A549 (cell line): Measurements from ENCODE around the gene MDGA2. TPM values are rescaled to one million over a fixed set of nuclear protein-coding genes. Genes with fewer than 3 reads are reported as not detected.

Experiments
- ATAC-seq, 2 experiments: fragments of 200-7000 bp in 1 of 2; fragments of >200 bp in 1 of 2; cut with Nextera tagmentation in 1 of 2; cut with Tn5 transposase in 1 of 2; 3 replicates each; pipeline versions ENCODE4 v1.8.0 to v1.9.1; 2018 to 2020; ENCODE audit warnings: mild to moderate bottlenecking in 1 of 2, moderate library complexity in 1 of 2
- CTCF ChIA-PET: fragments of 300-600 bp; sonication (Branson Sonifier 250); formaldehyde crosslinking; extraction: SDS; loops from one replicate; lab custom pipeline; 2021; ENCODE audit warnings: antibody characterized with exemption, inconsistent platforms; lab: Yijun Ruan, JAX
- POLR2A ChIA-PET: fragments of 350-600 bp; formaldehyde crosslinking; extraction: SDS; loops from one replicate; lab custom pipeline; 2021; ENCODE audit warnings: antibody characterized with exemption, inconsistent platforms; lab: Yijun Ruan, JAX
- DNase-seq, 2 experiments: peaks; one replicate each; pipeline versions ENCODE4 v3.0.0 to v3.0.0-alpha.2; 2011 to 2016; ENCODE audit warnings: low read depth in 1 of 2, low spot score in 1 of 2
- FAIRE-seq: peaks from 2 replicates; lab custom pipeline; 2011; peaks lifted over from hg19 to GRCh38; lab: Jason Lieb, UNC
- H3K27ac ChIP-seq, 2 experiments: fragments of >200 bp; sonication (Bioruptor Twin); formaldehyde crosslinking; 3 replicates each; pipeline ENCODE4 v1.5.1; 2016 to 2017
- H3K4me1 ChIP-seq: fragments of >200 bp; sonication (Bioruptor Twin); formaldehyde crosslinking; 3 replicates; pipeline ENCODE4 v1.6.1; 2016
- H3K4me2 ChIP-seq: fragments of >200 bp; sonication (Bioruptor Twin); formaldehyde crosslinking; 3 replicates; pipeline ENCODE4 v1.6.1; 2016
- H3K4me3 ChIP-seq: fragments of >200 bp; sonication (Bioruptor Twin); formaldehyde crosslinking; 3 replicates; pipeline ENCODE4 v1.5.1; 2016
- H3K9me3 ChIP-seq: fragments of >200 bp; sonication (Bioruptor Twin); formaldehyde crosslinking; 3 replicates; pipeline ENCODE4 v1.6.1; 2016
- CBX2 ChIP-seq: fragments of 200-600 bp; sonication (generic); IDR thresholded peaks from 2 replicates; pipeline ENCODE4 v1.6.1; 2016; ENCODE audit warnings: low read depth, mild to moderate bottlenecking, borderline replicate concordance
- CHD2 ChIP-seq: fragments of 150-350 bp; IDR thresholded peaks from 2 replicates; pipeline ENCODE4 v1.6.1; 2014; ENCODE audit warnings: low read length; ENCODE audit not compliant: partially characterized antibody
- CHD4 ChIP-seq: fragments of 200-600 bp; sonication (generic); IDR thresholded peaks from 2 replicates; pipeline ENCODE4 v1.6.1; 2016; ENCODE audit warnings: antibody characterized with exemption, mild to moderate bottlenecking, borderline replicate concordance
- EHF ChIP-seq: fragments of 250-450 bp; sonication (Bioruptor Pico); IDR thresholded peaks from 2 replicates; pipeline ENCODE4 v1.5.0; 2020; ENCODE audit warnings: mild to moderate bottlenecking
- ELK1 ChIP-seq: fragments of 150-350 bp; IDR thresholded peaks from 2 replicates; pipeline ENCODE4 v1.6.1; 2014; ENCODE audit warnings: low read depth, mild to moderate bottlenecking, low read length
- FOXS1 ChIP-seq: fragments of 250-450 bp; sonication (Bioruptor Pico); IDR thresholded peaks from 2 replicates; pipeline ENCODE4 v1.5.0; 2020; ENCODE audit warnings: mild to moderate bottlenecking, moderate library complexity
- HDAC2 ChIP-seq: fragments of 200-600 bp; sonication (generic); IDR thresholded peaks from 2 replicates; pipeline ENCODE4 v1.6.1; 2016
- HOXA7 ChIP-seq: fragments of 250-450 bp; sonication (Bioruptor Pico); IDR thresholded peaks from 2 replicates; pipeline ENCODE4 v1.5.0; 2020; ENCODE audit warnings: mild to moderate bottlenecking, moderate library complexity
- HOXB13 ChIP-seq: fragments of 250-450 bp; sonication (Bioruptor Pico); IDR thresholded peaks from 2 replicates; pipeline ENCODE4 v1.5.0; 2020; ENCODE audit warnings: low read depth, mild to moderate bottlenecking, moderate library complexity
- JUNB ChIP-seq: fragments of >200 bp; sonication (Bioruptor Twin); formaldehyde crosslinking; IDR thresholded peaks from 2 replicates; pipeline ENCODE4 v1.6.1; 2016
- KDM5A ChIP-seq: fragments of 200-600 bp; sonication (generic); IDR thresholded peaks from 2 replicates; pipeline ENCODE4 v1.6.1; 2016; ENCODE audit warnings: antibody characterized with exemption, mild to moderate bottlenecking
- MAZ ChIP-seq: fragments of 150-350 bp; IDR thresholded peaks from 2 replicates; pipeline ENCODE4 v1.6.1; 2014; ENCODE audit warnings: antibody characterized with exemption, low read depth, low read length, borderline replicate concordance
- NPAS2 ChIP-seq: fragments of 250-450 bp; sonication (Bioruptor Pico); IDR thresholded peaks from 2 replicates; pipeline ENCODE4 v1.8.0; 2022; ENCODE audit warnings: mild to moderate bottlenecking, moderate library complexity, borderline replicate concordance
- PHF8 ChIP-seq: fragments of 200-600 bp; sonication (generic); IDR thresholded peaks from 2 replicates; pipeline ENCODE4 v1.6.1; 2016; ENCODE audit warnings: low read depth, mild to moderate bottlenecking, antibody characterized with exemption, moderate library complexity, borderline replicate concordance
- POLR2A ChIP-seq: IDR thresholded peaks from 2 replicates; pipeline ENCODE4 v1.6.1; 2012; ENCODE audit warnings: mild to moderate bottlenecking, low read length
- RARB ChIP-seq: fragments of 250-450 bp; sonication (Bioruptor Pico); IDR thresholded peaks from 2 replicates; pipeline ENCODE4 v1.8.0; 2021; ENCODE audit warnings: mild to moderate bottlenecking, moderate library complexity
- RCOR1 ChIP-seq: fragments of 150-350 bp; IDR thresholded peaks from 2 replicates; pipeline ENCODE4 v1.6.1; 2014; ENCODE audit warnings: antibody characterized with exemption, low read length, low read depth
- SMC3 ChIP-seq: fragments of >200 bp; sonication (Bioruptor Twin); formaldehyde crosslinking; IDR thresholded peaks from 3 replicates; pipeline ENCODE4 v1.6.1; 2018; ENCODE audit warnings: inconsistent platforms
- TP53 ChIP-seq: fragments of 250-450 bp; sonication (Bioruptor Pico); IDR thresholded peaks from 2 replicates; pipeline ENCODE4 v1.5.0; 2021; ENCODE audit warnings: mild to moderate bottlenecking, moderate library complexity
- ZNF302 ChIP-seq: fragments of 250-450 bp; sonication (Bioruptor Pico); IDR thresholded peaks from 2 replicates; pipeline ENCODE4 v1.9.0; 2021; ENCODE audit warnings: inconsistent platforms, mild to moderate bottlenecking, moderate library complexity
- ZSCAN20 ChIP-seq: fragments of 250-450 bp; sonication (Bioruptor Pico); IDR thresholded peaks from 2 replicates; pipeline ENCODE4 v1.8.0; 2022; ENCODE audit warnings: mild to moderate bottlenecking, moderate library complexity
- WGBS: methylation state at CpG from one replicate; pipeline ENCODE4 v1.1.6; 2017; ENCODE audit errors: missing lambda C conversion rate; 5-methylcytosine and 5-hydroxymethylcytosine counted together
- polyA plus RNA-seq, 4 experiments: library from polyadenylated mRNA; depleted of rRNA in 3 of 4; stranded (reverse); fragments of >200 nt; fragmentation: RNase III in 1 of 4; extraction: RNeasy Plus Mini Kit Qiagen cat#74134 plus additional on column Dnase treatment in 1 of 4; gene quantifications; 2 replicates in 3 of 4; 3 replicates in 1 of 4; pipeline ENCODE4 v1.2.3, GENCODE V29; 2011 to 2017
- TF ChIP-seq, protein P1 (sequence below): fragments of 250-450 bp; sonication (Bioruptor Pico); IDR thresholded peaks from 2 replicates; pipeline ENCODE4 v1.5.0; 2021; ENCODE audit warnings: mild to moderate bottlenecking, moderate library complexity, borderline replicate concordance
- TF ChIP-seq, protein P2 (sequence below): IDR thresholded peaks from 2 replicates; pipeline ENCODE4 v1.6.1; 2012; ENCODE audit warnings: low read depth, borderline replicate concordance

Gene MDGA2
- polyA plus RNA-seq, 2 of the 4 experiments (the other 2 are of a cell fraction) = 0.08 to 0.12 TPM

- ATAC-seq (no peak), DNase-seq (no peak), FAIRE-seq (no peak)
- no peaks in the 10 kb centered on the region for H3K4me1 ChIP-seq
- no peak overlapping the region for H3K4me3 ChIP-seq
- H3K9me3 ChIP-seq = no peaks in the 10 kb centered on the region
- WGBS = 8% methylated on average over 5 of the region's 5 CpGs
- ChIA-PET CTCF (no interaction called here), POLR2A (no interaction called here)
- TF ChIP-seq RARB (no peak), HOXA7 (CRISPR knock-in tag) (no peak), TP53 (no peak)
- TF ChIP-seq, protein P1, sequence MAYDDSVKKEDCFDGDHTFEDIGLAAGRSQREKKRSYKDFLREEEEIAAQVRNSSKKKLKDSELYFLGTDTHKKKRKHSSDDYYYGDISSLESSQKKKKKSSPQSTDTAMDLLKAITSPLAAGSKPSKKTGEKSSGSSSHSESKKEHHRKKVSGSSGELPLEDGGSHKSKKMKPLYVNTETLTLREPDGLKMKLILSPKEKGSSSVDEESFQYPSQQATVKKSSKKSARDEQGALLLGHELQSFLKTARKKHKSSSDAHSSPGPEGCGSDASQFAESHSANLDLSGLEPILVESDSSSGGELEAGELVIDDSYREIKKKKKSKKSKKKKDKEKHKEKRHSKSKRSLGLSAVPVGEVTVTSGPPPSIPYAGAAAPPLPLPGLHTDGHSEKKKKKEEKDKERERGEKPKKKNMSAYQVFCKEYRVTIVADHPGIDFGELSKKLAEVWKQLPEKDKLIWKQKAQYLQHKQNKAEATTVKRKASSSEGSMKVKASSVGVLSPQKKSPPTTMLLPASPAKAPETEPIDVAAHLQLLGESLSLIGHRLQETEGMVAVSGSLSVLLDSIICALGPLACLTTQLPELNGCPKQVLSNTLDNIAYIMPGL (CRISPR knock-in tag) = no peak
- no peak overlapping the region for H3K4me2 ChIP-seq
- no peak overlapping the region for H3K27ac ChIP-seq
Observed at GRCh38 chr14:47390831-47391504, 284.4 kb downstream of the MDGA2 start.

DNA sequence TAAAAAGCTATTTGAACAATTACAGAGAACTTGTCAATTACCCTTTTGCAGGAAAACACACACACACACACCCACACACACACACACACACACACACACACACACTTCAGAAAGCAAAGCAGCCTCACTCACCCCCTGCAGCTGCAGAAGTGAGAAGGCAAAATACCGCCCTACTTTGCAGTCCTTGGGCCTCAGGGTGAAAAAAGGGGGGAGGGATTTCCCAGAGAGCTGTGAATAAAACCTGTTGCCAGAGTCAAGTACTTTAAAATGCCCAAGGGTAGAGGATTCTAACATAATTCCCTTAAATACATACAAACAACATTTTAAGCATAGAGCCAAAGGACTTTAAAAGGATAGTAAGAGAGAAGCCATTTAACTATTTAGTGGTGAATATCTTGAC, 285.9 kb downstream of the MDGA2 start:
- DNase-seq = no peak
- ChIA-PET CTCF (no interaction called here), POLR2A (no interaction called here)
- Histone ChIP-seq H3K27ac (no peak overlapping the region), H3K4me2 (no peak overlapping the region), H3K4me3 (no peak overlapping the region), H3K9me3 (no peaks in the 10 kb centered on the region), H3K4me1 (no peaks in the 10 kb centered on the region)
- TF ChIP-seq KDM5A (no peak), HDAC2 (no peak)
- TF ChIP-seq, protein P1 (CRISPR knock-in tag) = no peak
- ATAC-seq = no peak
- no peak for FAIRE-seq
- WGBS = 0% methylated on average over 1 of the region's 1 CpG

- WGBS = 19% methylated on average over 2 of the region's 2 CpGs
- ATAC-seq = no peak
- Histone ChIP-seq H3K9me3 (no peaks in the 10 kb centered on the region), H3K4me1 (no peaks in the 10 kb centered on the region), H3K27ac (no peak overlapping the region), H3K4me2 (no peak overlapping the region), H3K4me3 (no peak overlapping the region)
- POLR2A ChIA-PET = no interaction called here
- TF ChIP-seq RARB (no peak), ZSCAN20 (no peak), FOXS1 (CRISPR knock-in tag) (no peak)
- no peak for FAIRE-seq
- CTCF ChIA-PET = no interaction called here
- no peak for DNase-seq
Observed at GRCh38 chr14:47366006-47366405, 309.4 kb downstream of the MDGA2 start.

GRCh38 chr14:47365233-47365632, 310.2 kb downstream of the MDGA2 start:
- DNase-seq (no peak), ATAC-seq (no peak), FAIRE-seq (no peak)
- 18% methylated on average over 6 of the region's 6 CpGs for WGBS
- Histone ChIP-seq H3K4me1 (no peaks in the 10 kb centered on the region), H3K4me3 (no peak overlapping the region), H3K9me3 (no peaks in the 10 kb centered on the region), H3K4me2 (no peak overlapping the region), H3K27ac (no peak overlapping the region)
- ChIA-PET POLR2A (no interaction called here), CTCF (no interaction called here)
- TF ChIP-seq CBX2 (no peak), POLR2A (no peak), CHD2 (no peak), ZSCAN20 (no peak), NPAS2 (no peak), SMC3 (no peak), PHF8 (no peak), EHF (no peak), RARB (no peak), ZNF302 (CRISPR knock-in tag) (no peak), ELK1 (no peak), CHD4 (no peak), RCOR1 (no peak), JUNB (no peak), HOXB13 (no peak), MAZ (no peak)
- TF ChIP-seq, protein P1 (CRISPR knock-in tag) = no peak
- TF ChIP-seq, protein P2, sequence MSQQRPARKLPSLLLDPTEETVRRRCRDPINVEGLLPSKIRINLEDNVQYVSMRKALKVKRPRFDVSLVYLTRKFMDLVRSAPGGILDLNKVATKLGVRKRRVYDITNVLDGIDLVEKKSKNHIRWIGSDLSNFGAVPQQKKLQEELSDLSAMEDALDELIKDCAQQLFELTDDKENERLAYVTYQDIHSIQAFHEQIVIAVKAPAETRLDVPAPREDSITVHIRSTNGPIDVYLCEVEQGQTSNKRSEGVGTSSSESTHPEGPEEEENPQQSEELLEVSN = no peak
